Endothelial cell (in vitro differentiated cells): ENCODE measurements around the gene ST6GALNAC4. TPM values are rescaled to one million over a fixed set of nuclear protein-coding genes. Genes with fewer than 3 reads are reported as not detected.
A peak's percentile ranks its signal among the peaks of the same experiment; 100 is the strongest.

Source experiments
- DNase-seq: peaks from one replicate; pipeline ENCODE4 v3.0.0; 2021; ENCODE audit warnings: low spot score
- H3K27ac Mint-ChIP-seq: one replicate; pipeline ENCODE4 v1.8.0; 2021; ENCODE audit warnings: mixed read lengths, inconsistent platforms; ENCODE audit not compliant: unreplicated experiment
- H3K27me3 Mint-ChIP-seq: one replicate; pipeline ENCODE4 v1.8.0; 2021; ENCODE audit warnings: mild to moderate bottlenecking, moderate library complexity, mixed read lengths, inconsistent platforms; ENCODE audit not compliant: unreplicated experiment
- H3K36me3 Mint-ChIP-seq: one replicate; pipeline ENCODE4 v1.8.0; 2021; ENCODE audit warnings: mild to moderate bottlenecking, low read depth, mixed read lengths, inconsistent platforms; ENCODE audit not compliant: unreplicated experiment
- H3K4me1 Mint-ChIP-seq: one replicate; pipeline ENCODE4 v1.8.0; 2021; ENCODE audit warnings: mild to moderate bottlenecking, mixed read lengths, inconsistent platforms; ENCODE audit not compliant: unreplicated experiment
- H3K4me3 Mint-ChIP-seq: one replicate; pipeline ENCODE4 v1.8.0; 2021; ENCODE audit warnings: mild to moderate bottlenecking, mixed read lengths, inconsistent platforms; ENCODE audit not compliant: unreplicated experiment
- H3K9me3 Mint-ChIP-seq: one replicate; pipeline ENCODE4 v1.8.0; 2021; ENCODE audit warnings: mixed read lengths, inconsistent platforms; ENCODE audit not compliant: unreplicated experiment
- microRNA-seq: library from miRNA; unstranded; fragments of <30 nt; microRNA quantifications from one replicate; pipeline ENCODE4, GENCODE V29; 2020; ENCODE audit not compliant: unreplicated experiment
- total RNA-seq: library from RNA; stranded (reverse); fragmentation: NEBNext Ultra II Directional; extraction: Animal tissue kit (Norgen Biotek cat#: 25700); gene quantifications from one replicate; pipeline ENCODE4 v1.2.1, GENCODE V29; 2021; ENCODE audit not compliant: unreplicated experiment
- TF ChIP-seq, protein P1 (sequence below): fragments of 200-600 bp; sonication (generic); IDR thresholded peaks from one replicate; pipeline ENCODE4 v1.5.0; 2021; ENCODE audit warnings: antibody characterized with exemption; ENCODE audit not compliant: unreplicated experiment

ST6GALNAC4 gene
- total RNA-seq, 1 donor from 2014 or later, result 25.0 TPM

DNA sequence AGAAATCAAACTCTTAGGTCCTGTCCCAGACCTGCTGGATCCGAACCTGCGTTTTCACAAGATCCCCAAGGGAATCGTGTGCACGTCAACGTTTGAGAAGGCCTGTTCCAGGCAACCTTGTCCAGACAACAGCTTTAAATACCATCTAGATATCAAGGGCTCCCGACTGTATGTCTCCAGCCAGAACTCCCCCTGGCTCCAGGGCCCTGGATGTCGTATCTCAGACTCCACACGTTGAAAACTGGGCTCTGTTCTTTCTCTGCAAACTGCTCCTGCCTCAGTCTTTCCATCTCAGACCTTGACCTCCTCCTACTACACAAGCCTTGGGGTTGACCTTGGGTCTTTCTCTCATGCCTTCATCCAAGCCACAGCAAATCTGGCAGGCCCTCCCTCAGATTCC, 56.6 kb downstream of the ST6GALNAC4 start:
- H3K27me3 Mint-ChIP-seq, result peaks cover 10% of the 10 kb centered on the region
- H3K27ac Mint-ChIP-seq, result no peak overlapping the region
- no peaks in the 10 kb centered on the region for H3K36me3 Mint-ChIP-seq
- no peak for DNase-seq
- no peaks in the 10 kb centered on the region for H3K9me3 Mint-ChIP-seq
- peaks cover 50% of the 10 kb centered on the region for H3K4me1 Mint-ChIP-seq
- TF ChIP-seq, protein P1, sequence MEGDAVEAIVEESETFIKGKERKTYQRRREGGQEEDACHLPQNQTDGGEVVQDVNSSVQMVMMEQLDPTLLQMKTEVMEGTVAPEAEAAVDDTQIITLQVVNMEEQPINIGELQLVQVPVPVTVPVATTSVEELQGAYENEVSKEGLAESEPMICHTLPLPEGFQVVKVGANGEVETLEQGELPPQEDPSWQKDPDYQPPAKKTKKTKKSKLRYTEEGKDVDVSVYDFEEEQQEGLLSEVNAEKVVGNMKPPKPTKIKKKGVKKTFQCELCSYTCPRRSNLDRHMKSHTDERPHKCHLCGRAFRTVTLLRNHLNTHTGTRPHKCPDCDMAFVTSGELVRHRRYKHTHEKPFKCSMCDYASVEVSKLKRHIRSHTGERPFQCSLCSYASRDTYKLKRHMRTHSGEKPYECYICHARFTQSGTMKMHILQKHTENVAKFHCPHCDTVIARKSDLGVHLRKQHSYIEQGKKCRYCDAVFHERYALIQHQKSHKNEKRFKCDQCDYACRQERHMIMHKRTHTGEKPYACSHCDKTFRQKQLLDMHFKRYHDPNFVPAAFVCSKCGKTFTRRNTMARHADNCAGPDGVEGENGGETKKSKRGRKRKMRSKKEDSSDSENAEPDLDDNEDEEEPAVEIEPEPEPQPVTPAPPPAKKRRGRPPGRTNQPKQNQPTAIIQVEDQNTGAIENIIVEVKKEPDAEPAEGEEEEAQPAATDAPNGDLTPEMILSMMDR, result no peak
- H3K4me3 Mint-ChIP-seq, result no peak overlapping the region

DNA sequence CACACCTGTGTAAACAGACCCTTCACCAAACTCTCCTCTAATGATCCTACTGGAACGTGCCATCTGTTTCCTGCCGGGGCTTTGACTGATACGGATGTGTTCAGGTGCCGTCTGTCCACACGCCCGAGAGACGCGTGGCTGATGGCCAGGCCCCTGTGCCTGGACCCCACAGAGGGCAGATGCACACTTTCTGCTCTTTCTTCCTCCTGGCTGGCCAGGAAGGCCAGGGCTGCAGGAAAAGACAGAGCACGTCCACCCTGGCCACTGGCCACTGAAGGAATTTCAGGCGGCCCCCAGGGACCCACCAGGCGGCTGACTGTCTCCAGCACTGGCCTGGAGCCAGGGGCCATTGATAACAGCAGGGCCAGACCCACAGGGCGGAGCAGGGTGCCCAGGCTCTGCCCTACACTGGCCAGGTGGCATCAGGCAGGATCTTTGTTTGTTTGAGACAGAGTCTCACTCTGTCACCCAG, 58.8 kb downstream of the ST6GALNAC4 start:
- Mint-ChIP-seq H3K27me3 (peaks cover 10% of the 10 kb centered on the region), H3K36me3 (no peaks in the 10 kb centered on the region), H3K9me3 (no peaks in the 10 kb centered on the region), H3K4me1 (peaks cover 56% of the 10 kb centered on the region), H3K4me3 (peak overlapping the region; percentile 59), H3K27ac (no peak overlapping the region)
- DNase-seq, result no peak
- TF ChIP-seq, protein P1, result no peak

Small RNA genes lying within 50 kb of the gene (microRNA-seq; reads per million reads assigned to microRNA genes)
- gene MIR4672, result 0.21 reads per million

Other genes starting within 250 kb of the ST6GALNAC4 start
- 0.85 TPM for gene CFAP157, start 210.1 kb downstream of the ST6GALNAC4 start, total RNA-seq
- gene PTRH1, start 201.4 kb downstream of the ST6GALNAC4 start, total RNA-seq, result 15.3 TPM
- 0.08 TPM for gene TTC16, start 201.0 kb downstream of the ST6GALNAC4 start, total RNA-seq
- gene TOR2A, start 181.7 kb downstream of the ST6GALNAC4 start, total RNA-seq, result 29.1 TPM
- 137 TPM for gene SH2D3C, start 138.4 kb downstream of the ST6GALNAC4 start, total RNA-seq
- 188 TPM for gene CDK9, start 131.0 kb downstream of the ST6GALNAC4 start, total RNA-seq
- 51.3 TPM for gene FPGS, start 114.2 kb downstream of the ST6GALNAC4 start, total RNA-seq
- gene ENG, start 62.4 kb downstream of the ST6GALNAC4 start, total RNA-seq, result 113 TPM
- gene AK1, start 39.4 kb downstream of the ST6GALNAC4 start, total RNA-seq, result 63.3 TPM
- 80.0 TPM for gene ST6GALNAC6, start 17.4 kb downstream of the ST6GALNAC4 start, total RNA-seq
- 2.4 TPM for gene PIP5KL1, start 13.7 kb upstream of the ST6GALNAC4 start, total RNA-seq
- gene DPM2, start 20.8 kb upstream of the ST6GALNAC4 start, total RNA-seq, result 31.5 TPM
- 27.3 TPM for gene EEIG1, start 63.9 kb upstream of the ST6GALNAC4 start, total RNA-seq
- 9.9 TPM for gene NAIF1, start 150.3 kb upstream of the ST6GALNAC4 start, total RNA-seq
- 8.5 TPM for gene SLC25A25, start 151.2 kb upstream of the ST6GALNAC4 start, total RNA-seq
- gene PTGES2, start 210.7 kb upstream of the ST6GALNAC4 start, total RNA-seq, result 39.8 TPM
- gene LCN2, start 232.4 kb upstream of the ST6GALNAC4 start, total RNA-seq, result not detected
- gene BBLN, start 243.2 kb upstream of the ST6GALNAC4 start, total RNA-seq, result 62.1 TPM